ENCODE data around the gene PDE1C.

- TF ChIP-seq EZH2 (IDR thresholded peaks at IDR 0.05; ENCODE audit: borderline replicate concordance, insufficient read depth, low read depth, low read length, poor library complexity, severe bottlenecking) (no peak), CTCF (IDR thresholded peaks at IDR 0.05) (no peak)
These were observed 45.6 kb upstream of the PDE1C start for GRCh38 chr7:32115831-32116230.
